ENCODE results near the gene DNAJC11. TPM values are rescaled to one million over a fixed set of nuclear protein-coding genes. Genes with fewer than 3 reads are reported as not detected.

The DNAJC11 gene
- total RNA-seq, 1 experiment from 2014 or later: 61.0 TPM

DNA sequence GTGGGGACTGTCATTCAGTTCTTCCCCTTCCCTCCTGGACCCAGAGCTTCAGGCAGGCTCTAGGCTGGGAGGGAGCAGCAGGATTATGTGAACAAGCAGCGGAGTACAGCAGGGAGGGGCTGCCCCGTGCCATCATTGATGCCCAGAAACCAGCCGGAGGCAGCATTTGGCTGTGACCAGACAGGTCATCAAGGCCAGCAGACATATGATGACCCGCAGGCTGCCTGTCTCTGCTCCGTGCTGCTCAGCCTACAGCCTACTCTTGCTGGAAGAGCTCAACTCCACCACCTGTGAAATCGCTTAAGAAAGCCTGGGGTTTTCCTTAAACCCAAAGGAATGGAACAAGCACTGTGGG is 103.9 kb downstream of the DNAJC11 start:
- no TSS peak for BruUV-seq (replicated peaks)
- no peaks in the 10 kb centered on the region for H3K4me1 Mint-ChIP-seq (ENCODE audit: low read depth, unreplicated experiment)
- no peaks in the 10 kb centered on the region for H3K27me3 Mint-ChIP-seq (ENCODE audit: insufficient read depth, unreplicated experiment)
- no peak for DNase-seq
- POLR2A ChIA-PET: no interaction called here
- intact Hi-C loops (cut with micrococcal nuclease; ENCODE audit: unreplicated experiment): no loop called here
- peaks cover 73% of the 10 kb centered on the region for H3K36me3 Mint-ChIP-seq (ENCODE audit: insufficient read depth, unreplicated experiment)
- no peak overlapping the region for H3K4me3 Mint-ChIP-seq (ENCODE audit: unreplicated experiment)
- H3K4me1 ChIP-seq: no peaks in the 10 kb centered on the region
- H3K9me3 Mint-ChIP-seq (ENCODE audit: unreplicated experiment): no peaks in the 10 kb centered on the region
- CTCF ChIA-PET: no interaction called here
- no peak overlapping the region for H3K27ac Mint-ChIP-seq (ENCODE audit: unreplicated experiment)
- H3K36me3 ChIP-seq (ENCODE audit: control insufficient read depth, insufficient read depth, low read length): peaks cover 6% of the 10 kb centered on the region
- H3K9me3 ChIP-seq: no peaks in the 10 kb centered on the region
- TF ChIP-seq, protein P1, sequence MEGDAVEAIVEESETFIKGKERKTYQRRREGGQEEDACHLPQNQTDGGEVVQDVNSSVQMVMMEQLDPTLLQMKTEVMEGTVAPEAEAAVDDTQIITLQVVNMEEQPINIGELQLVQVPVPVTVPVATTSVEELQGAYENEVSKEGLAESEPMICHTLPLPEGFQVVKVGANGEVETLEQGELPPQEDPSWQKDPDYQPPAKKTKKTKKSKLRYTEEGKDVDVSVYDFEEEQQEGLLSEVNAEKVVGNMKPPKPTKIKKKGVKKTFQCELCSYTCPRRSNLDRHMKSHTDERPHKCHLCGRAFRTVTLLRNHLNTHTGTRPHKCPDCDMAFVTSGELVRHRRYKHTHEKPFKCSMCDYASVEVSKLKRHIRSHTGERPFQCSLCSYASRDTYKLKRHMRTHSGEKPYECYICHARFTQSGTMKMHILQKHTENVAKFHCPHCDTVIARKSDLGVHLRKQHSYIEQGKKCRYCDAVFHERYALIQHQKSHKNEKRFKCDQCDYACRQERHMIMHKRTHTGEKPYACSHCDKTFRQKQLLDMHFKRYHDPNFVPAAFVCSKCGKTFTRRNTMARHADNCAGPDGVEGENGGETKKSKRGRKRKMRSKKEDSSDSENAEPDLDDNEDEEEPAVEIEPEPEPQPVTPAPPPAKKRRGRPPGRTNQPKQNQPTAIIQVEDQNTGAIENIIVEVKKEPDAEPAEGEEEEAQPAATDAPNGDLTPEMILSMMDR (IDR thresholded peaks at IDR 0.05; ENCODE audit: insufficient read depth in 1 of 2, low read depth in 1 of 2, low read length in 1 of 2, severe bottlenecking in 1 of 2, unreplicated experiment in 1 of 2): no peak
- H3K27me3 ChIP-seq (replicated peaks; ENCODE audit: control insufficient read depth, insufficient read depth, low read length): no peaks in the 10 kb centered on the region
- H3K4me3 ChIP-seq (ENCODE audit: low read depth, low read length): no peak overlapping the region

DNA sequence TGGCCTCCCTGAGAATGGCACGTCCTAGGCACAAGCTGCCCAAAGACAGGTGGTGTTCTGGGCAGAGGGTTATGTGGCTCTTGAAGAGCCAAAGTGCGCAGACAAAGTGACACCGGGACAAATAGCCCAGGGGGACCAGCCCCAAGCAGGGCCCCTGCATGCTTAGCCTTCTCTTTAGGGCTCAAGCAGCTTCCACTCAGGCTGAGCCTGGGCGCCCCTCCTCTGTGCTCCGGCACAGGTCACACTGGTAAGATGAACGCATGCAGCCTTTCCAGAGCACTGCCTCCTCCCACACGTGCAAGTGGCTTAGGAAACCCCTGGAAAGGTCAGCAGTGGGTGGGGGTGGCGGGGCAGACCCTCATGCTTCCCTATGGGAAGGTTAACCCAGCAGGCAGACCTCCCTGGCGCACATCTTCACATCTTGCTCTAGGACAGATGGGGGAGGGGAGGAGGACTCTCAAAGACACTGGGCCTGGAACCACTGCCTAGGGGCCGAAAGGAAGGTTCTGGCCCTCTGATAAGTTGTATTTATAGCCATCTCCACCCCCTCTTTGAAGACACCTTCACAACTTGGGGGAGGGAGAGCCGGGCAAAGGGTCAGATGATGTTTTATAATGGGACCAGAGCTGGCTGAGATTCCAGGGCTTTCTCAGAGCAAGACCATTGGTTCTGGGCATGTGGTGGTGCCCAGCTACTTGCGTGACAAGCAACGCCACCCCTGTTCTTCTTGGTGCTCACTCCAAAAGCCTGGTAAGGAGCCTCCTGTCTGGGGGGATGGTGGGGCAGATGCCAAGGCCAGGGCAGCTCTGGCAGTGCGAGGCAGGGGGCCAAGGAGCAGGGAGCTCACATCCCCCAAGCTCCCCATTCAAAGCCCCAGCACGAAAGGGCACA is 104.5 kb downstream of the DNAJC11 start:
- H3K4me3 Mint-ChIP-seq (ENCODE audit: unreplicated experiment): no peak overlapping the region
- H3K9me3 Mint-ChIP-seq (ENCODE audit: unreplicated experiment): no peaks in the 10 kb centered on the region
- intact Hi-C loops (cut with micrococcal nuclease; ENCODE audit: unreplicated experiment): no loop called here
- ChIA-PET POLR2A (no interaction called here), CTCF (no interaction called here)
- no peaks in the 10 kb centered on the region for H3K27me3 Mint-ChIP-seq (ENCODE audit: insufficient read depth, unreplicated experiment)
- peaks cover 73% of the 10 kb centered on the region for H3K36me3 Mint-ChIP-seq (ENCODE audit: insufficient read depth, unreplicated experiment)
- Histone ChIP-seq H3K36me3 (ENCODE audit: control insufficient read depth, insufficient read depth, low read length) (peaks cover 6% of the 10 kb centered on the region), H3K4me3 (ENCODE audit: low read depth, low read length) (no peak overlapping the region), H3K4me1 (no peaks in the 10 kb centered on the region), H3K9me3 (no peaks in the 10 kb centered on the region), H3K27me3 (replicated peaks; ENCODE audit: control insufficient read depth, insufficient read depth, low read length) (no peaks in the 10 kb centered on the region)
- BruUV-seq (replicated peaks): no TSS peak
- no peak for DNase-seq
- H3K4me1 Mint-ChIP-seq (ENCODE audit: low read depth, unreplicated experiment): no peaks in the 10 kb centered on the region
- TF ChIP-seq, protein P1 (IDR thresholded peaks at IDR 0.05; ENCODE audit: insufficient read depth in 1 of 2, low read depth in 1 of 2, low read length in 1 of 2, severe bottlenecking in 1 of 2, unreplicated experiment in 1 of 2): no peak
- no peak overlapping the region for H3K27ac Mint-ChIP-seq (ENCODE audit: unreplicated experiment)

DNA sequence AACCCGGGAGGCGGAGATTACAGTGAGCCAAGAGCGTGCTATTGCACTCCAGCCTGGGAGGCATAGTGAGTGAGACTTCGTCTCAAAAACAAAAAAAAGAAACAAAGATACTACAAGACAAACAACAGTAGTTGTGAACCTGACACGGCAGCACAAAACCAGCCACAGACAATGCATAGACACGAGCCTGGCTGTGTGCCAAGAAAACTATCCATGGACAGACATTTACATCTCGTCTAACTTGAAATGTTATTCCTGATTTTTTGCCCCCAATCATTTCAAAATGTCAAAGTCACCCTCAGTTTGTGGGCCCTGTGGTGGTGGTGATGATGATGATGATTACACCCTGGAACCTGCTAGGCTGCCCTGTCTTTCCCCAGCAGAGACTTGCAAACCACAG is 105.3 kb downstream of the DNAJC11 start:
- H3K36me3 ChIP-seq (ENCODE audit: control insufficient read depth, insufficient read depth, low read length): peaks cover 6% of the 10 kb centered on the region
- POLR2A ChIA-PET: no interaction called here
- no peaks in the 10 kb centered on the region for H3K4me1 Mint-ChIP-seq (ENCODE audit: low read depth, unreplicated experiment)
- H3K4me1 ChIP-seq: no peaks in the 10 kb centered on the region
- BruUV-seq (replicated peaks): no TSS peak
- H3K36me3 Mint-ChIP-seq (ENCODE audit: insufficient read depth, unreplicated experiment): peaks cover 70% of the 10 kb centered on the region
- H3K9me3 ChIP-seq: no peaks in the 10 kb centered on the region
- no peak overlapping the region for H3K4me3 ChIP-seq (ENCODE audit: low read depth, low read length)
- no peak overlapping the region for H3K27ac Mint-ChIP-seq (ENCODE audit: unreplicated experiment)
- H3K27me3 Mint-ChIP-seq (ENCODE audit: insufficient read depth, unreplicated experiment): no peaks in the 10 kb centered on the region
- intact Hi-C loops (cut with micrococcal nuclease; ENCODE audit: unreplicated experiment): no loop called here
- DNase-seq: no peak
- TF ChIP-seq, protein P1 (IDR thresholded peaks at IDR 0.05; ENCODE audit: insufficient read depth in 1 of 2, low read depth in 1 of 2, low read length in 1 of 2, severe bottlenecking in 1 of 2, unreplicated experiment in 1 of 2): no peak
- CTCF ChIA-PET: no interaction called here
- no peaks in the 10 kb centered on the region for H3K27me3 ChIP-seq (replicated peaks; ENCODE audit: control insufficient read depth, insufficient read depth, low read length)
- H3K9me3 Mint-ChIP-seq (ENCODE audit: unreplicated experiment): no peaks in the 10 kb centered on the region
- H3K4me3 Mint-ChIP-seq (ENCODE audit: unreplicated experiment): no peak overlapping the region
